SK-N-SH (cell line): ENCODE data around the gene CHD6. TPM values are rescaled to one million over a fixed set of nuclear protein-coding genes. Genes with fewer than 3 reads are reported as not detected.

Experiments used
- CTCF ChIA-PET: fragments of 300-600, 350-600 bp; formaldehyde crosslinking; extraction: SDS; loops from one replicate; lab custom pipeline; 2021; lab: Yijun Ruan, JAX
- POLR2A ChIA-PET: fragments of 350-600 bp; sonication (Branson Sonifier 250); formaldehyde crosslinking; extraction: SDS; loops from one replicate; lab custom pipeline; 2020; ENCODE audit warnings: antibody characterized with exemption, inconsistent platforms; lab: Yijun Ruan, JAX
- DNase-seq: peaks from one replicate; pipeline ENCODE4 v3.0.0; 2012
- H2AFZ ChIP-seq: fragments of 200-600 bp; sonication (generic); 2 replicates; pipeline ENCODE4 v1.8.1; 2016; ENCODE audit warnings: antibody characterized with exemption, mild to moderate bottlenecking, low read depth
- H3F3A ChIP-seq: fragments of 200-600 bp; sonication (generic); replicated peaks from 2 replicates; pipeline ENCODE3; 2016; ENCODE audit warnings: antibody characterized with exemption, mild to moderate bottlenecking; ENCODE audit not compliant: insufficient read depth
- H3K27ac ChIP-seq, 2 experiments: fragments of 200-500 bp in 1 of 2; fragments of 200-600 bp in 1 of 2; sonication (Bioruptor generic) in 1 of 2; sonication (generic), shearing (Covaris generic) in 1 of 2; 2 replicates each; pipeline versions ENCODE4 v1.5.1 to v1.6.1; 2014 to 2016; ENCODE audit warnings: low read depth in 2 of 2, inconsistent platforms in 1 of 2, low read length in 1 of 2, mild to moderate bottlenecking in 1 of 2, mixed read lengths in 1 of 2
- H3K27me3 ChIP-seq: fragments of 200-600 bp; sonication (generic), shearing (Covaris generic); 2 replicates; pipeline ENCODE4 v1.6.1; 2016; ENCODE audit warnings: mixed run types; ENCODE audit not compliant: insufficient read depth
- H3K36me3 ChIP-seq, 2 experiments: fragments of 200-500 bp in 1 of 2; fragments of 200-600 bp in 1 of 2; sonication (Bioruptor generic) in 1 of 2; sonication (generic) in 1 of 2; replicated peaks in 1 of 2; 2 replicates each; pipeline versions ENCODE3 to v1.5.1; 2014 to 2016; ENCODE audit warnings: low read length in 1 of 2, mild to moderate bottlenecking in 1 of 2; ENCODE audit not compliant: insufficient read depth in 2 of 2, control insufficient read depth in 1 of 2
- H3K4me1 ChIP-seq, 2 experiments: fragments of 200-500 bp in 1 of 2; fragments of 200-600 bp in 1 of 2; sonication (Bioruptor generic) in 1 of 2; sonication (generic), shearing (Covaris generic) in 1 of 2; 2 replicates each; pipeline versions ENCODE4 v1.5.1 to v1.6.1; 2014 to 2016; ENCODE audit warnings: low read depth in 1 of 2, low read length in 1 of 2, mixed run types in 1 of 2; ENCODE audit not compliant: insufficient read depth in 2 of 2, control insufficient read depth in 1 of 2
- H3K4me2 ChIP-seq: fragments of 200-600 bp; sonication (generic), shearing (Covaris generic); 2 replicates; pipeline ENCODE4 v1.6.1; 2017; ENCODE audit warnings: mixed run types
- H3K4me3 ChIP-seq, 2 experiments: fragments of 200-500 bp in 1 of 2; fragments of 200-600 bp in 1 of 2; sonication (Bioruptor generic) in 1 of 2; sonication (generic), shearing (Covaris generic) in 1 of 2; 2 replicates each; pipeline versions ENCODE4 v1.5.1 to v1.8.1; 2014 to 2016; ENCODE audit warnings: low read depth in 2 of 2, inconsistent platforms in 1 of 2, low read length in 1 of 2, mild to moderate bottlenecking in 1 of 2, mixed read lengths in 1 of 2, moderate library complexity in 1 of 2
- H3K79me2 ChIP-seq: fragments of 200-600 bp; sonication (generic); 2 replicates; pipeline ENCODE4 v1.8.1; 2017; ENCODE audit warnings: mild to moderate bottlenecking; ENCODE audit not compliant: insufficient read depth
- H3K9ac ChIP-seq: fragments of 200-600 bp; sonication (generic); 2 replicates; pipeline ENCODE4 v1.6.1; 2017; ENCODE audit warnings: mixed run types
- H3K9me2 ChIP-seq: fragments of 200-600 bp; sonication (generic); 2 replicates; pipeline ENCODE4 v1.6.1; 2017; ENCODE audit warnings: mixed run types
- H3K9me3 ChIP-seq: fragments of 200-600 bp; sonication (generic); 2 replicates; pipeline ENCODE4 v1.6.1; 2017; ENCODE audit warnings: mixed run types, mild to moderate bottlenecking, moderate library complexity
- H4K20me1 ChIP-seq: fragments of 200-600 bp; sonication (generic); 2 replicates; pipeline ENCODE4 v1.6.1; 2017; ENCODE audit warnings: mild to moderate bottlenecking, mixed run types; ENCODE audit not compliant: insufficient read depth
- CHD2 ChIP-seq: fragments of 150-350 bp; IDR thresholded peaks from 2 replicates; pipeline ENCODE4 v1.6.1; 2018; ENCODE audit warnings: low read length; ENCODE audit not compliant: partially characterized antibody
- CTCF ChIP-seq: fragments of 200-600 bp; sonication (generic); IDR thresholded peaks from 2 replicates; pipeline ENCODE4 v1.6.1; 2017; ENCODE audit warnings: antibody characterized with exemption, mild to moderate bottlenecking, moderate library complexity
- ELF1 ChIP-seq: IDR thresholded peaks from 2 replicates; pipeline ENCODE4 v1.4.0; 2012
- EP300 ChIP-seq, 2 experiments: IDR thresholded peaks; 2 replicates each; pipeline versions ENCODE4 v1.4.0 to v1.6.1; 2012; ENCODE audit warnings: borderline replicate concordance in 1 of 2, low read depth in 1 of 2, low read length in 1 of 2
- EZH2phosphoT487 ChIP-seq: fragments of 200-600 bp; sonication (generic); IDR thresholded peaks from 2 replicates; pipeline ENCODE4 v1.6.1; 2017; ENCODE audit warnings: low read depth, mixed run types, mild to moderate bottlenecking, antibody characterized with exemption, moderate library complexity, borderline replicate concordance
- GATA2 ChIP-seq: sonication (generic); formaldehyde crosslinking; IDR thresholded peaks from 2 replicates; pipeline ENCODE4 v1.5.0; 2020; ENCODE audit warnings: mild to moderate bottlenecking, missing genetic modification reagents
- IRF3 ChIP-seq: fragments of 150-350 bp; IDR thresholded peaks from 2 replicates; pipeline ENCODE4 v1.6.1; 2016; ENCODE audit warnings: mild to moderate bottlenecking, low read depth, low read length
- JUND ChIP-seq: IDR thresholded peaks from 2 replicates; pipeline ENCODE4 v1.4.0; 2012
- NFIC ChIP-seq: IDR thresholded peaks from 2 replicates; pipeline ENCODE4 v1.4.0; 2012; ENCODE audit warnings: borderline replicate concordance
- NRF1 ChIP-seq: IDR thresholded peaks from 2 replicates; pipeline ENCODE4 v1.6.1; 2012; ENCODE audit warnings: low read depth, mild to moderate bottlenecking, low read length
- PBX3 ChIP-seq: IDR thresholded peaks from 2 replicates; pipeline ENCODE4; 2012
- RFX5 ChIP-seq: IDR thresholded peaks from 2 replicates; pipeline ENCODE4 v1.6.1; 2012; ENCODE audit warnings: mild to moderate bottlenecking, improper control_type of control experiment, low read length
- RXRA ChIP-seq: IDR thresholded peaks from 2 replicates; pipeline ENCODE4 v1.4.0; 2012; ENCODE audit warnings: low read depth, mild to moderate bottlenecking, borderline replicate concordance
- SMC3 ChIP-seq: IDR thresholded peaks from 2 replicates; pipeline ENCODE4 v1.6.1; 2012; ENCODE audit warnings: low read depth, low read length, improper control_type of control experiment
- TCF12 ChIP-seq: IDR thresholded peaks from 2 replicates; pipeline ENCODE4 v1.4.0; 2012
- YY1 ChIP-seq: IDR thresholded peaks from 2 replicates; pipeline ENCODE4 v1.4.0; 2012; ENCODE audit warnings: low read depth, mild to moderate bottlenecking
- WGBS: methylation state at CpG from one replicate; pipeline ENCODE4 v1.1.6; 2017; ENCODE audit warnings: low lambda C conversion rate; 5-methylcytosine and 5-hydroxymethylcytosine counted together
- polyA plus RNA-seq, 3 experiments: library from polyadenylated mRNA; depleted of rRNA; stranded (reverse); fragments of >200 nt; gene quantifications; 2 replicates each; pipeline ENCODE4 v1.2.3, GENCODE V29; 2012

CHD6 gene
- polyA plus RNA-seq, 1 of the 3 experiments (the other 2 are of a cell fraction): 7.1 TPM

- Histone ChIP-seq H3K9me3 (no peaks in the 10 kb centered on the region), H3K27me3 (no peaks in the 10 kb centered on the region), H2AFZ (no peak overlapping the region), H3K36me3 (peaks cover 0 to 5% of the 10 kb centered on the region in 2 experiments), H3K27ac (no peak overlapping the region), H4K20me1 (peaks cover 23% of the 10 kb centered on the region), H3F3A (no peaks in the 10 kb centered on the region), H3K4me3 (no peak overlapping the region), H3K4me1 (no peaks in the 10 kb centered on the region), H3K9me2 (no peaks in the 10 kb centered on the region), H3K9ac (no peak overlapping the region), H3K4me2 (no peak overlapping the region), H3K79me2 (peaks cover 50% of the 10 kb centered on the region)
- POLR2A ChIA-PET: no interaction called here
- DNase-seq: no peak
- no peak for TF ChIP-seq JUND
- TF ChIP-seq NFIC: no peak
- no peak for TF ChIP-seq ELF1
- no peak for TF ChIP-seq GATA2
- TF ChIP-seq CTCF: no peak
- no peak for TF ChIP-seq YY1
- TF ChIP-seq PBX3: no peak
- CTCF ChIA-PET: interaction anchor here (2.0 to 3.2 kb wide), 2 partner anchors 10 to 12 kb away, joined by 7 to 10 read pairs; no protein-coding TSS in a partner anchor
- WGBS: 96% methylated on average over 5 of the region's 5 CpGs
Measured at GRCh38 chr20:41552295-41553068, 65.7 kb downstream of the CHD6 start.

- H3K36me3 ChIP-seq: peaks cover 0 to 5% of the 10 kb centered on the region in 2 experiments
- TF ChIP-seq NRF1 (no peak), CHD2 (no peak), SMC3 (no peak), GATA2 (no peak), IRF3 (no peak), EZH2phosphoT487 (no peak), RFX5 (no peak), RXRA (no peak), TCF12 (no peak), EP300 (IDR thresholded peaks at IDR 0.05; ENCODE audit: borderline replicate concordance in 1 of 2, low read depth in 1 of 2, low read length in 1 of 2) (no peak), NFIC (no peak), ELF1 (no peak)
- no peaks in the 10 kb centered on the region for H3K9me2 ChIP-seq
Measured at GRCh38 chr20:41551011-41551705, 67.0 kb downstream of the CHD6 start.

More at GRCh38 chr20:41551011-41551705, 67.0 kb downstream of the CHD6 start:
- no peak overlapping the region for H3K27ac ChIP-seq
- POLR2A ChIA-PET: no interaction called here
- no peaks in the 10 kb centered on the region for H3K27me3 ChIP-seq
- H4K20me1 ChIP-seq: peaks cover 16% of the 10 kb centered on the region
- no peaks in the 10 kb centered on the region; a peak in 1 of 4 replicates for H3K4me1 ChIP-seq
- peaks cover 39% of the 10 kb centered on the region for H3K79me2 ChIP-seq
- DNase-seq: no peak
- no peak overlapping the region for H3K9ac ChIP-seq
- no peaks in the 10 kb centered on the region for H3K9me3 ChIP-seq
- H3K4me2 ChIP-seq: no peak overlapping the region
- WGBS: 74% methylated on average over 3 of the region's 3 CpGs
- H2AFZ ChIP-seq: no peak overlapping the region
- no peak overlapping the region for H3K4me3 ChIP-seq
- no peaks in the 10 kb centered on the region for H3F3A ChIP-seq
- CTCF ChIA-PET: interaction anchor here (2.0 to 3.2 kb wide), 2 partner anchors 11 kb away, joined by 7 to 10 read pairs; no protein-coding TSS in a partner anchor
